Measurements from ENCODE around the gene UNC5B.

DNA sequence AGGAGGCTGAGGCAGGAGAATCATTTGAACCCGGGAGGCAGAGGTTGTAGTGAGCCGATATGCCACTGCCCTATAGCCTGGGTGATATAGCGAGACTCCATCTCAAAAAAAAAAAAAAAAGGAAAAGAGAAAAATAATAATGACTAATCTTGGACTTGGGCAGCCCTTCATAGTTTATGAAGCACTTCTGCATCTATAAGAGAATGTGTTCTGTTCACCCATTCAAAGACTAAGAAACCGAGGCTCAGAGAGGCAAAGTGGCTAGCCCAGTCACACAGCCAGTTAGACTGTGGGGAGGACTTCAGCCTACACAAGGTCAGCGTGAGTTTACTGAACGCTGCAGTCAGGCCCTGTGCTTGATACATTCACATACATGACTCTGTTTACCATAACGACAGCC is 46.9 kb downstream of the UNC5B start:
- TF ChIP-seq EZH2phosphoT487 (IDR thresholded peaks at IDR 0.05; ENCODE audit: insufficient read depth, low read depth) (no peak), EZH2 (IDR thresholded peaks at IDR 0.05; ENCODE audit: insufficient read depth, poor library complexity, severe bottlenecking) (no peak)
